NCI-H526 (cell line): ENCODE results near the gene PANK1.

Experiments
- DNase-seq, 2 experiments: peaks; one replicate each; lab custom pipeline; 2025; lab: John Stamatoyannopoulos, UW

The PANK1 gene

DNA sequence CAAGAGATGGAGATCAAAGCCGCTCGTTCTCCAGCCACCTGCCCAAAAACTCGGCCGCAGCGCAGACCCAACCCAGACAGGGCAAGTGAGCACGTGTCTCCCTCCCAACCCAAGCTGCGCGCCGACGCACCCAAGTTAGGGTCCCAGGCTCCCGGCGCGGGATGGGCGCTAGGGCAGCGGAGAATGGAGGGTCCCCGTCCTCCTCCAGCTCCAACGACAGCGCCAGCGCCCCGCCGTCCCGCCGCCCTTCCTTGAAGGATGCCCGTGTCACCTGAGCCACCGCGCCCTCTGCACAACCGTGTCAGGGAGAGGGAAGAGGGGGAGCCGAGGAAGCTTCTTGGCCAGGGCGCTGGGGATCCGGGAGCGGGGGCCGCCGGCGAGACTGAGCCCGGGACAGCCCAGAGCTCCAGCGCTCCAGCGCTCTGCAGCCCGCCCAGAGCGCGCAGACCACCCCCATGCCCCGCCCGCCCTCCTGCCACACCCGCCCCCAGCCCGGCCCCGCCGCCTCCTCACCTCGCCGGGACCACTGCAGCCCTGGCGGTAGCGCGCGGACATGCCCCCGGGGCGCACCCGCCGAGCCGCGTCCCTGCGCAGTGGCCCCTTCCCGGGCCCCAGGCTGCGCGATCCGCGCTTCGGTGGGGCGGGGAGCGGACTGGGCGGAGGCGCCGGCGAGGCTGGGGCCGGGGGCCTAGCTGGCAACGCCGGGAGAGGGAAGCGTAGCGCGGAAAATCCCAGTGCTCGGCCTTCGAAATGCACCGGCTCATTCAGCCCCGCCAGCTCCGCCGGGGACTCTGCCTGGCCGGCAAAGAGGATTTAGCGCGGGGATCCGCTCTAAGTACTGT is 109.7 kb downstream of the PANK1 start, which contains the start of gene SLC16A12:
TSS of gene SLC16A12 (minus strand) at position 424 of the 842 bp plus-strand sequence. CDS start 73,016 bp downstream, outside the sequence.
- peak in 1 of 2 experiments; percentile 62 for DNase-seq

DNA sequence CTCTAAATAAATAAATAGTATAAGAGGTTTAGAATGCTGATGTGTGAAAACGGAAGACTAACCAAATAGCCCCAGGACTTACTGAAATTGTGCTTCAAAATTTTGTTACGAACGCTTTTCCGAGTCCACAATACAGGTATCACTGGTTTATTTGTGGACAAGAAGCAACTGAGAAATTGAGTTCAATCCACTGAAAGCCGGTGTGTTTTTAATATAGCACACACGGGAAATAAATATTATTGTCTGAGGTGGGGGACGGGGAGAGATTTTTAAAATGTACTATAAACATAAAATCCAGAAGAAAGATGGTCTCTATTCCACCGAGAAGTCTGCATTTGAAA is 110.2 kb downstream of the PANK1 start:
- DNase-seq = no peak
